Keratinocyte (primary cell): ENCODE measurements around the gene ITPR1. TPM values are rescaled to one million over a fixed set of nuclear protein-coding genes. Genes with fewer than 3 reads are reported as not detected.

Source experiments
- DNase-seq: peaks from one replicate; pipeline ENCODE4 v3.0.0-alpha.2; 2011; ENCODE audit warnings: low read depth, missing footprints, low spot score
- FAIRE-seq: peaks from 2 replicates; lab custom pipeline; 2011; peaks lifted over from hg19 to GRCh38; lab: Jason Lieb, UNC
- H2AFZ ChIP-seq: 2 replicates; pipeline ENCODE4 v1.6.0; 2012; ENCODE audit warnings: low read length, control low read depth, inconsistent platforms; ENCODE audit not compliant: control insufficient read depth
- H3K27ac ChIP-seq: 2 replicates; pipeline ENCODE4 v1.5.1; 2011; ENCODE audit warnings: low read length; ENCODE audit not compliant: control insufficient read depth, insufficient read depth
- H3K27me3 ChIP-seq: 3 replicates; pipeline ENCODE4 v1.6.0; 2011; ENCODE audit warnings: low read length; ENCODE audit not compliant: control insufficient read depth, insufficient read depth; ENCODE audit errors: extremely low read depth
- H3K36me3 ChIP-seq, 2 experiments: 2 replicates in 1 of 2; 3 replicates in 1 of 2; pipeline ENCODE4 v1.5.1; 2011; ENCODE audit warnings: low read length in 2 of 2, mild to moderate bottlenecking in 1 of 2; ENCODE audit not compliant: control insufficient read depth in 2 of 2, insufficient read depth in 2 of 2; ENCODE audit errors: extremely low read depth in 1 of 2
- H3K4me1 ChIP-seq: 3 replicates; pipeline ENCODE4 v1.5.1; 2011; ENCODE audit warnings: low read length; ENCODE audit not compliant: control insufficient read depth, insufficient read depth; ENCODE audit errors: extremely low read depth
- H3K4me2 ChIP-seq: 3 replicates; pipeline ENCODE4 v1.6.0; 2011; ENCODE audit warnings: low read depth, low read length; ENCODE audit not compliant: control insufficient read depth, insufficient read depth; ENCODE audit errors: extremely low read depth
- H3K4me3 ChIP-seq, 3 experiments: fragments of 200-600 bp in 1 of 3; sonication (generic) in 1 of 3; 2 replicates in 2 of 3; 3 replicates in 1 of 3; pipeline ENCODE4 v1.5.1; 2011 to 2016; ENCODE audit warnings: low read length in 3 of 3, mild to moderate bottlenecking in 3 of 3, control low read depth in 2 of 3, inconsistent platforms in 1 of 3, low read depth in 1 of 3, mixed read lengths in 1 of 3, mixed run types in 1 of 3, moderate library complexity in 1 of 3; ENCODE audit not compliant: control insufficient read depth in 2 of 3, insufficient read depth in 2 of 3; ENCODE audit errors: extremely low read depth in 1 of 3
- H3K79me2 ChIP-seq: 2 replicates; pipeline ENCODE4 v1.6.0; 2012; ENCODE audit warnings: low read length; ENCODE audit not compliant: control insufficient read depth, insufficient read depth
- H3K9ac ChIP-seq: 3 replicates; pipeline ENCODE4 v1.6.0; 2011; ENCODE audit warnings: low read length; ENCODE audit not compliant: control insufficient read depth, insufficient read depth; ENCODE audit errors: extremely low read depth
- H3K9me1 ChIP-seq: 3 replicates; pipeline ENCODE4 v1.6.0; 2011; ENCODE audit warnings: low read length; ENCODE audit not compliant: control insufficient read depth, insufficient read depth; ENCODE audit errors: extremely low read depth
- H3K9me3 ChIP-seq: 2 replicates; pipeline ENCODE4 v1.5.1; 2012; ENCODE audit warnings: low read depth, low read length; ENCODE audit not compliant: control insufficient read depth
- H4K20me1 ChIP-seq: 3 replicates; pipeline ENCODE4 v1.6.0; 2011; ENCODE audit warnings: low read length; ENCODE audit not compliant: control insufficient read depth, insufficient read depth; ENCODE audit errors: extremely low read depth
- CTCF ChIP-seq, 3 experiments: IDR thresholded peaks in 1 of 3; conservative IDR thresholded peaks in 1 of 3; optimal IDR thresholded peaks in 1 of 3; 2 replicates in 2 of 3; 3 replicates in 1 of 3; pipeline versions ENCODE3 to v1.5.1; 2011; ENCODE audit warnings: low read length in 3 of 3, mild to moderate bottlenecking in 3 of 3, moderate library complexity in 2 of 3, control low read depth in 1 of 3, inconsistent platforms in 1 of 3; ENCODE audit not compliant: insufficient read depth in 2 of 3; ENCODE audit errors: extremely low read depth in 1 of 3
- EZH2 ChIP-seq: IDR thresholded peaks from one replicate; pipeline ENCODE4 v1.6.1; 2012; ENCODE audit warnings: inconsistent platforms, mild to moderate bottlenecking, low read length, moderate library complexity
- dilution Hi-C: fragments of 300-500 bp; cut with MboI; formaldehyde crosslinking; loops from one replicate; pipeline ENCODE4 v1.7.0; 2020; ENCODE audit warnings: low sequenced_read_pairs; ENCODE audit not compliant: extremely low pct_ligation_motif_present
- polyA plus RNA-seq, 5 experiments: library from polyadenylated mRNA; depleted of rRNA in 3 of 5; stranded (reverse) in 3 of 5; stranded (forward) in 1 of 5; unstranded in 1 of 5; fragments of >200 nt; gene quantifications; 1 replicate in 1 of 5; 2 replicates in 3 of 5; 3 replicates in 1 of 5; pipeline versions ENCODE4 v1.2.1 to v1.2.3, GENCODE V29; 2011 to 2012; ENCODE audit warnings: missing spikeins in 2 of 5, low read depth in 1 of 5, low replicate concordance in 1 of 5

ITPR1 gene
- polyA plus RNA-seq, 1 donor (not counting 4 experiments of a cell fraction or from before 2014, with no cell fraction given) = 3.5 TPM

DNA sequence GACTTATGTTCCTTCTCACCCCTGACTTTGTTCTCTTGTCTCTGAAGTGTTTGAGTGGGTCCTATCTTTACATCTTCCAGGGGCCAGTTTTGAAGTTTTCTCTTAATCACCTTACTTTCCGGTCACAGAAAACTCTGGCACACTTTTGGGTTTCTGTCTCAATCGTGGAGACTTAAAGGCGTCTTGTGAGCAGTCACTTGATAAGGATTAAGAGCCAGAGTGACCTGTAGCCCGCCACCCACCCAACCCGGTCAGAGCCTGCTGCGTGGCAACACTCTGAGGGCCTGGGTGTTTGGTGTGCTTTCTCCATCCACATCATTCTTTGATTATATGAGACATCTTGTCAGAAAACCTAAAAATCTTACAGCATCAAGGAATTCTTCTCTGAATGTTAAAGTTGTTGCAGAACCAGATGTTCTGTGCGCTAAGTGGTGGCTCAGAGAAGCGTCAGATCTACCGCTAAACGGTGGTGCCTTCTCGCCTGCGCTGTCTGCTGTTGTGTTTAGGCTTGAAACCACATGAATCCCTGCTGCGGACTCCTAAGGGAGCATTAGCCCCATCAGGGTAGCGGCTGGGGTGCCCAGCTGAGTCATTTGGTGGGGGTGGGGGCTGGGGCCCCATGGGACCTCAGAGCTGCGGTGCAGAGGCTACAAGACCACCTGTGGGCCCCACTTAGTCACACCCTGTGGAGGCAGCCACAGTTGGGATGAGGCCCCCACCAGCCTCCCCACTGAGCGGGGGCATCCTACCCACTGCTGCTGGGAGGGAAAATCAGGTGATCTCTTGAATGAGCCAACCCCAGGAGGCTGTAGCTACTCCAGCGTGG, 327.4 kb downstream of the ITPR1 start:
- H3K79me2 ChIP-seq = no peaks in the 10 kb centered on the region
- no peak overlapping the region for H3K9ac ChIP-seq
- no peak overlapping the region for H2AFZ ChIP-seq
- no peak for DNase-seq
- no peaks in the 10 kb centered on the region for H3K9me1 ChIP-seq
- no peaks in the 10 kb centered on the region for H3K36me3 ChIP-seq
- dilution Hi-C loops = no loop called here
- H3K27ac ChIP-seq = no peak overlapping the region
- peaks cover 13% of the 10 kb centered on the region for H3K4me1 ChIP-seq
- no peak overlapping the region for H3K4me3 ChIP-seq
- no peaks in the 10 kb centered on the region for H4K20me1 ChIP-seq
- no peak for TF ChIP-seq CTCF (optimal IDR thresholded peaks at IDR 0.05 in 1 of 3, IDR thresholded peaks at IDR 0.05 in 1 of 3, conservative IDR thresholded peaks at IDR 0.05 in 1 of 3; ENCODE audit: extremely low read depth in 1 of 3, insufficient read depth in 2 of 3, low read length in 3 of 3)
- no peaks in the 10 kb centered on the region for H3K27me3 ChIP-seq
- peaks cover 2% of the 10 kb centered on the region for H3K9me3 ChIP-seq
- no peak overlapping the region for H3K4me2 ChIP-seq
- no peak for FAIRE-seq

- dilution Hi-C loops = no loop called here
- H3K27ac ChIP-seq = no peak overlapping the region
- no peak for FAIRE-seq
These were observed 328.2 kb downstream of the ITPR1 start for GRCh38 chr3:4821338-4821737.

More at GRCh38 chr3:4821338-4821737, 328.2 kb downstream of the ITPR1 start:
- Histone ChIP-seq H3K9ac (no peak overlapping the region), H3K36me3 (no peaks in the 10 kb centered on the region), H3K27me3 (no peaks in the 10 kb centered on the region), H4K20me1 (no peaks in the 10 kb centered on the region), H3K4me1 (peaks cover 21% of the 10 kb centered on the region), H3K9me1 (peaks cover under 1% of the 10 kb centered on the region), H3K79me2 (no peaks in the 10 kb centered on the region), H3K4me2 (no peak overlapping the region), H3K9me3 (peaks cover 2% of the 10 kb centered on the region), H3K4me3 (no peak overlapping the region), H2AFZ (no peak overlapping the region)
- TF ChIP-seq EZH2 (no peak), CTCF (optimal IDR thresholded peaks at IDR 0.05 in 1 of 3, IDR thresholded peaks at IDR 0.05 in 1 of 3, conservative IDR thresholded peaks at IDR 0.05 in 1 of 3; ENCODE audit: extremely low read depth in 1 of 3, insufficient read depth in 2 of 3, low read length in 3 of 3) (no peak)
- DNase-seq = no peak
